Common myeloid progenitor, CD34-positive (primary cell): ENCODE results near the gene TOR1B. TPM values are rescaled to one million over a fixed set of nuclear protein-coding genes. Genes with fewer than 3 reads are reported as not detected.

Experiments used
- CTCF ChIA-PET: fragments of 350-600 bp; sonication (Branson Sonifier 250); formaldehyde crosslinking; loops from one replicate; lab custom pipeline; 2021; ENCODE audit warnings: antibody characterized with exemption; lab: Charles Lee
- POLR2A ChIA-PET: fragments of 350-600 bp; sonication (Branson Sonifier 250); formaldehyde crosslinking; loops from one replicate; lab custom pipeline; 2021; ENCODE audit warnings: antibody characterized with exemption; lab: Charles Lee
- DNase-seq, 3 donors: peaks; one replicate each; pipeline versions ENCODE4 v3.0.0 to v3.0.0-alpha.2; 2013
- H3K27ac ChIP-seq, 2 experiments: 1 replicate in 1 of 2; 2 replicates in 1 of 2; pipeline ENCODE4 v1.7.0; 2013; ENCODE audit warnings: inconsistent platforms in 2 of 2, low read length in 2 of 2, mild to moderate bottlenecking in 2 of 2, low read depth in 1 of 2, moderate library complexity in 1 of 2; ENCODE audit not compliant: severe bottlenecking in 2 of 2, insufficient read depth in 1 of 2, poor library complexity in 1 of 2
- H3K27me3 ChIP-seq, 5 experiments: replicated peaks in 2 of 5; 1 replicate in 3 of 5; 2 replicates in 2 of 5; pipeline versions ENCODE4 v1.6.1 to v1.7.0; 2013; ENCODE audit warnings: low read length in 4 of 5, mild to moderate bottlenecking in 2 of 5, moderate library complexity in 2 of 5, inconsistent platforms in 1 of 5; ENCODE audit not compliant: insufficient read depth in 5 of 5, control insufficient read depth in 4 of 5
- H3K36me3 ChIP-seq, 4 experiments: 1 replicate in 2 of 4; 2 replicates in 2 of 4; pipeline versions ENCODE4 v1.6.1 to v1.7.0; 2013; ENCODE audit warnings: low read length in 3 of 4, control low read depth in 1 of 4, mild to moderate bottlenecking in 1 of 4; ENCODE audit not compliant: control insufficient read depth in 4 of 4, insufficient read depth in 4 of 4
- H3K4me1 ChIP-seq, 4 experiments: 1 replicate in 3 of 4; 2 replicates in 1 of 4; pipeline versions ENCODE4 v1.6.1 to v1.7.1; 2013; ENCODE audit warnings: low read length in 3 of 4, mild to moderate bottlenecking in 3 of 4, control low read depth in 1 of 4, inconsistent platforms in 1 of 4, moderate library complexity in 1 of 4; ENCODE audit not compliant: control insufficient read depth in 4 of 4, insufficient read depth in 4 of 4; ENCODE audit errors: control extremely low read depth in 1 of 4
- H3K4me3 ChIP-seq, 7 experiments: 1 replicate in 4 of 7; 2 replicates in 3 of 7; pipeline versions ENCODE4 v1.5.1 to v1.7.0; 2013; ENCODE audit warnings: mild to moderate bottlenecking in 7 of 7, low read length in 6 of 7, moderate library complexity in 6 of 7, inconsistent platforms in 2 of 7, low read depth in 2 of 7, control low read depth in 1 of 7; ENCODE audit not compliant: insufficient read depth in 4 of 7, control insufficient read depth in 1 of 7; ENCODE audit errors: extremely low read depth in 1 of 7
- H3K9me3 ChIP-seq, 5 experiments: 1 replicate in 4 of 5; 2 replicates in 1 of 5; pipeline versions ENCODE4 v1.6.1 to v1.7.1; 2013; ENCODE audit warnings: low read length in 4 of 5, mild to moderate bottlenecking in 2 of 5, inconsistent platforms in 1 of 5, low read depth in 1 of 5, moderate library complexity in 1 of 5; ENCODE audit not compliant: control insufficient read depth in 4 of 5, insufficient read depth in 2 of 5; ENCODE audit errors: control extremely low read depth in 1 of 5
- WGBS: methylation state at CpG from one replicate; pipeline ENCODE4 v1.1.5; 2013; ENCODE audit not compliant: insufficient coverage; 5-methylcytosine and 5-hydroxymethylcytosine counted together
- polyA plus RNA-seq: library from polyadenylated mRNA; unstranded; fragments of 120-200 nt; gene quantifications from one replicate; pipeline ENCODE4 v1.2.1, GENCODE V29; 2013

TOR1B gene
- polyA plus RNA-seq = 12.8 TPM

GRCh38 chr9:129802833-129803675, at the start of gene TOR1B:
Gene TOR1B, plus strand, starts transcription at chr9:129803184. Its CDS starts 29 bp downstream, at chr9:129803213.
- CTCF ChIA-PET = interaction anchor here (0.6 to 4.0 kb wide), 3 partner anchors 11 to 17 kb away, joined by 3 to 19 read pairs (median 3); no protein-coding TSS in a partner anchor
- H3K36me3 ChIP-seq = peaks cover 4 to 12% (median 8%) of the 10 kb centered on the region in 4 experiments

GRCh38 chr9:129755151-129755550, 47.8 kb upstream of the TOR1B start:
- H3K4me1 ChIP-seq = peaks cover 0 to 20% (median 13%) of the 10 kb centered on the region in 4 experiments
- POLR2A ChIA-PET = no interaction called here
- 97% methylated on average over 5 of the region's 5 CpGs for WGBS
- DNase-seq = no peak
- CTCF ChIA-PET = interaction anchor here (0.7 to 2.6 kb wide), 10 partner anchors 13 to 35 kb away, joined by 3 to 14 read pairs (median 4); no protein-coding TSS in a partner anchor
- H3K36me3 ChIP-seq = no peaks in the 10 kb centered on the region
- no peak overlapping the region for H3K4me3 ChIP-seq
- no peaks in the 10 kb centered on the region for H3K9me3 ChIP-seq
- peaks cover 0 to 25% (median 17%) of the 10 kb centered on the region in 5 experiments for H3K27me3 ChIP-seq
- no peak overlapping the region for H3K27ac ChIP-seq

More at GRCh38 chr9:129802833-129803675, at the start of gene TOR1B:
- DNase-seq = peak; percentile 95 to 98 (median 97)
- POLR2A ChIA-PET = interaction anchor here (0.6 kb wide), 1 partner anchor 117 kb away, joined by 3 read pairs; no protein-coding TSS in a partner anchor
- WGBS = 0% methylated on average over 55 of the region's 93 CpGs
- Histone ChIP-seq H3K27me3 (no peaks in the 10 kb centered on the region), H3K27ac (peak within 1 kb of the TSS in 1 of 2 experiments; percentile 70), H3K9me3 (no peaks in the 10 kb centered on the region), H3K4me1 (peaks cover 5 to 10% (median 8%) of the 10 kb centered on the region in 4 experiments), H3K4me3 (peak within 1 kb of the TSS; percentile 66 to 91 (median 83))

- ChIA-PET POLR2A (no interaction called here), CTCF (interaction anchor here (0.6 to 2.6 kb wide), 11 partner anchors 10 to 453 kb away, joined by 3 to 14 read pairs (median 4); no protein-coding TSS in a partner anchor)
- H3K4me1 ChIP-seq = peaks cover 0 to 20% (median 13%) of the 10 kb centered on the region in 4 experiments
- no peak overlapping the region for H3K27ac ChIP-seq
- no peaks in the 10 kb centered on the region for H3K9me3 ChIP-seq
- no peak for DNase-seq
- H3K4me3 ChIP-seq = no peak overlapping the region
- no peaks in the 10 kb centered on the region for H3K36me3 ChIP-seq
- WGBS = 95% methylated on average over 6 of the region's 6 CpGs
- peaks cover 0 to 25% (median 17%) of the 10 kb centered on the region in 5 experiments for H3K27me3 ChIP-seq
Measured at GRCh38 chr9:129756191-129756590, 46.8 kb upstream of the TOR1B start.

- peak overlapping the region in 3 of 7 experiments; percentile 37 to 54 (median 39) for H3K4me3 ChIP-seq
- peaks cover 0 to 20% (median 13%) of the 10 kb centered on the region in 4 experiments for H3K4me1 ChIP-seq
Measured at GRCh38 chr9:129757045-129757444, 45.9 kb upstream of the TOR1B start.

DNA sequence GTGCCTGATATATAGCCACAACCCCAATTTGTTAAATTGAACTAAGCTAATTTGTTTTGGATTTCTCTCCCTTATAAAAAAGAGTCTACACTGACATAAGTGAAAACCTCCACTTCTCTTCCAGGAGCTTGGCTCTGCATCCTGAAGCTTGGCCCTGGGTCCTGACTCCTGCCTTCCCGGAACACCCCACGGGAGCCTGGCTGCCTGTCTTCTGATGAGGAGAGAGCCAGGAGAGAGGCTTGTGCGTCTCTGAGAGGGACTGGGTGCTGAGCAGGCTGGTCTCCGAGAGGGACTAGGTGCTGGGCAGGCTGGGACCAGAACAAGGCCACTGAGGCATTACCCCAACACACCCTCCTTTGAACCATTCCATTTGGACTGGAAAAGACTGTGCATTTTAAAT, 43.7 kb upstream of the TOR1B start:
- peaks cover 0 to 10% (median 6%) of the 10 kb centered on the region in 4 experiments for H3K4me1 ChIP-seq
- DNase-seq = no peak
- H3K27ac ChIP-seq = no peak overlapping the region
- ChIA-PET CTCF (interaction anchor here (0.8 to 2.1 kb wide), 6 partner anchors 9 to 40 kb away, joined by 3 to 9 read pairs (median 4); no protein-coding TSS in a partner anchor), POLR2A (no interaction called here)
- no peaks in the 10 kb centered on the region for H3K9me3 ChIP-seq
- H3K36me3 ChIP-seq = no peaks in the 10 kb centered on the region
- H3K27me3 ChIP-seq = peaks cover 0 to 6% (median 0%) of the 10 kb centered on the region in 5 experiments
- no peak overlapping the region for H3K4me3 ChIP-seq
- 100% methylated on average over 1 of the region's 4 CpGs for WGBS

More at GRCh38 chr9:129757045-129757444, 45.9 kb upstream of the TOR1B start:
- 38% methylated on average over 6 of the region's 9 CpGs for WGBS
- Histone ChIP-seq H3K36me3 (no peaks in the 10 kb centered on the region), H3K27me3 (peaks cover 0 to 20% (median 15%) of the 10 kb centered on the region in 5 experiments), H3K9me3 (no peaks in the 10 kb centered on the region), H3K27ac (no peak overlapping the region)
- POLR2A ChIA-PET = no interaction called here
- CTCF ChIA-PET = interaction anchor here (0.9 to 2.6 kb wide), 5 partner anchors 11 to 25 kb away, joined by 3 to 14 read pairs (median 6); no protein-coding TSS in a partner anchor
- DNase-seq = peak; percentile 22 to 40 (median 28)

GRCh38 chr9:129759804-129760502, 43.0 kb upstream of the TOR1B start:
- H3K4me3 ChIP-seq = no peak overlapping the region
- H3K9me3 ChIP-seq = no peaks in the 10 kb centered on the region
- no peak for DNase-seq
- WGBS = 94% methylated on average over 11 of the region's 13 CpGs
- no peaks in the 10 kb centered on the region for H3K36me3 ChIP-seq
- POLR2A ChIA-PET = no interaction called here
- no peak overlapping the region for H3K27ac ChIP-seq
- H3K27me3 ChIP-seq = peaks cover 0 to 6% (median 0%) of the 10 kb centered on the region in 5 experiments
- CTCF ChIA-PET = interaction anchor here (0.8 to 2.1 kb wide), 6 partner anchors 10 to 39 kb away, joined by 3 to 9 read pairs (median 4); no protein-coding TSS in a partner anchor
- H3K4me1 ChIP-seq = peaks cover 0 to 10% (median 6%) of the 10 kb centered on the region in 4 experiments
